H9 (cell line): Measurements from ENCODE around the gene ASGR1. TPM values are rescaled to one million over a fixed set of nuclear protein-coding genes. Genes with fewer than 3 reads are reported as not detected.

Source experiments
- DNase-seq: peaks from one replicate; pipeline ENCODE4 v3.0.0-alpha.2; 2017
- H2AFZ ChIP-seq: one replicate; pipeline ENCODE4 v1.6.1; 2013; ENCODE audit warnings: mild to moderate bottlenecking, low read length, control low read depth, moderate library complexity
- H2AK5ac ChIP-seq: 2 replicates; pipeline ENCODE4 v1.6.1; 2013; ENCODE audit warnings: low read length, control low read depth, mixed read lengths; ENCODE audit not compliant: insufficient read length
- H2BK120ac ChIP-seq: one replicate; pipeline ENCODE4 v1.6.1; 2013; ENCODE audit warnings: low read depth, mild to moderate bottlenecking, low read length, control low read depth, inconsistent platforms; ENCODE audit not compliant: poor library complexity, severe bottlenecking
- H2BK12ac ChIP-seq: 2 replicates; pipeline ENCODE4 v1.6.1; 2013; ENCODE audit warnings: low read length, control low read depth, mixed read lengths, low read depth; ENCODE audit not compliant: insufficient read length
- H2BK15ac ChIP-seq: 2 replicates; pipeline ENCODE4 v1.6.1; 2013; ENCODE audit warnings: low read depth, low read length, control low read depth
- H2BK20ac ChIP-seq: one replicate; pipeline ENCODE4 v1.6.1; 2013; ENCODE audit warnings: low read depth, mild to moderate bottlenecking, low read length, control low read depth, inconsistent platforms; ENCODE audit not compliant: poor library complexity, severe bottlenecking
- H2BK5ac ChIP-seq: 2 replicates; pipeline ENCODE4 v1.6.1; 2013; ENCODE audit warnings: low read length, control low read depth, mixed read lengths; ENCODE audit not compliant: insufficient read length
- H3K14ac ChIP-seq: 2 replicates; pipeline ENCODE4 v1.6.1; 2013; ENCODE audit warnings: low read length, control low read depth; ENCODE audit not compliant: insufficient read depth
- H3K18ac ChIP-seq: 2 replicates; pipeline ENCODE4 v1.6.1; 2013; ENCODE audit warnings: low read depth, mild to moderate bottlenecking, mixed read lengths, low read length, control low read depth; ENCODE audit not compliant: insufficient read length
- H3K23ac ChIP-seq: 2 replicates; pipeline ENCODE4 v1.6.1; 2013; ENCODE audit warnings: low read length, control low read depth, mixed read lengths, low read depth; ENCODE audit not compliant: insufficient read length
- H3K23me2 ChIP-seq: 2 replicates; pipeline ENCODE4 v1.6.1; 2013; ENCODE audit warnings: low read depth, mild to moderate bottlenecking, mixed read lengths, low read length, control low read depth; ENCODE audit not compliant: insufficient read length, poor library complexity, severe bottlenecking
- H3K27ac ChIP-seq: 2 replicates; pipeline ENCODE4 v1.5.1; 2013; ENCODE audit warnings: low read length, control low read depth, mixed read lengths, low read depth; ENCODE audit not compliant: insufficient read length
- H3K27me3 ChIP-seq: 2 replicates; pipeline ENCODE4 v1.6.1; 2013; ENCODE audit warnings: low read length, control low read depth, inconsistent platforms; ENCODE audit not compliant: insufficient read depth
- H3K4ac ChIP-seq: 2 replicates; pipeline ENCODE4 v1.6.1; 2013; ENCODE audit warnings: low read depth, mild to moderate bottlenecking, control low read depth, inconsistent platforms, low read length, moderate library complexity
- H3K4me1 ChIP-seq: 2 replicates; pipeline ENCODE4 v1.6.1; 2013; ENCODE audit warnings: low read length, control low read depth, inconsistent platforms; ENCODE audit not compliant: insufficient read depth
- H3K4me2 ChIP-seq: 2 replicates; pipeline ENCODE4 v1.6.1; 2013; ENCODE audit warnings: low read length, control low read depth, mixed read lengths; ENCODE audit not compliant: insufficient read length, insufficient read depth
- H3K56ac ChIP-seq: 2 replicates; pipeline ENCODE4 v1.6.1; 2013; ENCODE audit warnings: low read depth, mild to moderate bottlenecking, mixed read lengths, low read length, control low read depth; ENCODE audit not compliant: insufficient read length
- H3K79me1 ChIP-seq: 2 replicates; pipeline ENCODE4 v1.6.1; 2013; ENCODE audit warnings: low read depth, mild to moderate bottlenecking, moderate library complexity, low read length, control low read depth, inconsistent platforms; ENCODE audit not compliant: insufficient read depth, poor library complexity, severe bottlenecking
- H3K79me2 ChIP-seq: 2 replicates; pipeline ENCODE4 v1.6.1; 2013; ENCODE audit warnings: low read length, control low read depth, inconsistent platforms; ENCODE audit not compliant: insufficient read depth
- H3K9ac ChIP-seq: 2 replicates; pipeline ENCODE4 v1.6.1; 2013; ENCODE audit warnings: low read length, control low read depth, mixed read lengths; ENCODE audit not compliant: insufficient read length; ENCODE audit errors: extremely low read depth
- H3K9me3 ChIP-seq: one replicate; pipeline ENCODE4 v1.6.1; 2013; ENCODE audit warnings: low read depth, low read length, inconsistent platforms; ENCODE audit not compliant: control insufficient read depth
- H3T11ph ChIP-seq: one replicate; pipeline ENCODE4 v1.6.1; 2013; ENCODE audit warnings: mild to moderate bottlenecking, low read length, control low read depth, inconsistent platforms
- H4K20me1 ChIP-seq: one replicate; pipeline ENCODE4 v1.6.1; 2013; ENCODE audit not compliant: control insufficient read depth, insufficient read length, insufficient read depth
- H4K5ac ChIP-seq: 2 replicates; pipeline ENCODE4 v1.6.1; 2013; ENCODE audit warnings: low read depth, mild to moderate bottlenecking, mixed read lengths, low read length, control low read depth; ENCODE audit not compliant: insufficient read length
- H4K8ac ChIP-seq: replicated peaks from 2 replicates; pipeline ENCODE4 v1.6.1; 2013; ENCODE audit warnings: low read length, control low read depth, mixed read lengths, low read depth; ENCODE audit not compliant: insufficient read length
- H4K91ac ChIP-seq: 2 replicates; pipeline ENCODE4 v1.6.1; 2013; ENCODE audit warnings: low read depth, mild to moderate bottlenecking, moderate library complexity, mixed read lengths, low read length, control low read depth; ENCODE audit not compliant: insufficient read length
- H3K27ac Mint-ChIP-seq, 3 experiments: 2 replicates in 2 of 3; 3 replicates in 1 of 3; pipeline ENCODE4 v1.8.0; 2020 to 2021; ENCODE audit warnings: mixed read lengths in 3 of 3, mild to moderate bottlenecking in 1 of 3, moderate library complexity in 1 of 3
- H3K27me3 Mint-ChIP-seq: 2 replicates; pipeline ENCODE4 v1.8.0; 2021; ENCODE audit warnings: low read depth, mild to moderate bottlenecking, moderate library complexity, mixed read lengths
- H3K36me3 Mint-ChIP-seq, 3 experiments: 2 replicates in 2 of 3; 3 replicates in 1 of 3; pipeline ENCODE4 v1.8.0; 2020 to 2021; ENCODE audit warnings: low read depth in 3 of 3, mixed read lengths in 3 of 3; ENCODE audit not compliant: insufficient read depth in 1 of 3
- H3K4me1 Mint-ChIP-seq, 2 experiments: 2 replicates each; pipeline ENCODE4 v1.8.0; 2020; ENCODE audit warnings: mixed read lengths in 2 of 2
- H3K4me3 Mint-ChIP-seq, 2 experiments: 2 replicates in 1 of 2; 3 replicates in 1 of 2; pipeline ENCODE4 v1.8.0; 2020 to 2021; ENCODE audit warnings: mild to moderate bottlenecking in 2 of 2, mixed read lengths in 2 of 2, moderate library complexity in 1 of 2
- H3K9me3 Mint-ChIP-seq, 2 experiments: 2 replicates in 1 of 2; 3 replicates in 1 of 2; pipeline ENCODE4 v1.8.0; 2020; ENCODE audit warnings: mild to moderate bottlenecking in 2 of 2, mixed read lengths in 2 of 2, moderate library complexity in 1 of 2
- WGBS: extraction: QIAGEN DNeasy Blood & Tissue Kit; methylation state at CpG from one replicate; pipeline ENCODE4 v1.1.7; 2013; ENCODE audit warnings: missing lambda C conversion rate, low lambda C conversion rate, mixed read lengths; ENCODE audit not compliant: insufficient read length; ENCODE audit errors: extremely low coverage; 5-methylcytosine and 5-hydroxymethylcytosine counted together
- total RNA-seq: library from RNA; stranded (reverse); gene quantifications from 2 replicates; pipeline ENCODE4 v1.2.1, GENCODE V29; 2021
- TF ChIP-seq, protein P1 (sequence below): fragments of 200-600 bp; sonication (generic); conservative IDR thresholded peaks from 3 replicates; pipeline ENCODE4 v1.8.0; 2021; ENCODE audit warnings: antibody characterized with exemption, mild to moderate bottlenecking

The ASGR1 gene
- total RNA-seq, 1 experiment from 2014 or later: 5.9 TPM

DNA sequence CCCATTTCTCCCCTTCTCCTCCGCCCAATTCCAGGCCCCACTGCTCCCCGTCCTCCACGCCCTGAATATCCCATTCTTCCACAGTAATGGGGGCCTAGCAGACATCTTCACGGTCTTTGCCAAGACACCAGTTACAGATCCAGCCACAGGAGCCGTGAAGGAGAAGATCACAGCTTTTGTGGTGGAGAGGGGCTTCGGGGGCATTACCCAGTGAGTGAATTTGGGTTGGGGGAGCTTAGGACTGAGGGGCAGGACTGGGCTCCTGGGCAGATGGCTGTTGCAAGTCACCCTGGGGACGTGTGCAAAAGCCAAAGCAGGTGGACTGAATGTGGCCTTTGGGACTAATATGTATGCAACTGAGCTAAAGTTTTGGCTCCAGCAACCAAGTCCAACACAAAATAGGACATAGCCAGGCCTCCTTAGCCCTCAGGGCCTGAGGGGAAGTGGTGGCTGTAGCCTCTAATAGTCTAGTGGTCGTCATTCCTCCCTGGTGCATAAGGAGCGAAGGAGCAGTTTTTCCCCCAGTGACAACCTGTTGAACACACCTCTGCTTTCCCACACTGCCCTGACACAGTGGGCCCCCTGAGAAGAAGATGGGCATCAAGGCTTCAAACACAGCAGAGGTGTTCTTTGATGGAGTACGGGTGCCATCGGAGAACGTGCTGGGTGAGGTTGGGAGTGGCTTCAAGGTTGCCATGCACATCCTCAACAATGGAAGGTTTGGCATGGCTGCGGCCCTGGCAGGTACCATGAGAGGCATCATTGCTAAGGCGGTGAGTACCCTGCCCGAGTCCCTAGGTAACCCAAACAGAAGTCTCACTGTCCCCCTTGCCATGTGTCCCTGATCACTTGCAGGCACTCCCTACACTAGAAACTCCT is 43.2 kb upstream of the ASGR1 start:
- peak overlapping the region in 1 of 3 experiments; percentile 53; a peak in 1 of 7 replicates for H3K27ac Mint-ChIP-seq

More for the DNA sequence above, 43.2 kb upstream of the ASGR1 start:
- Histone ChIP-seq H2BK12ac (no peak overlapping the region), H3K4ac (no peak overlapping the region), H3K4me2 (no peak overlapping the region), H3K4me1 (no peaks in the 10 kb centered on the region), H2AFZ (no peak overlapping the region), H3K56ac (no peak overlapping the region), H3K18ac (no peak overlapping the region), H4K5ac (no peak overlapping the region), H4K8ac (no peak overlapping the region), H3K27ac (no peak overlapping the region), H2BK20ac (no peak overlapping the region), H2BK5ac (no peak overlapping the region), H2BK15ac (no peak overlapping the region), H3K9ac (no peak overlapping the region), H3K23ac (no peak overlapping the region), H4K91ac (no peak overlapping the region), H2AK5ac (no peak overlapping the region), H3K79me2 (no peaks in the 10 kb centered on the region), H3K9me3 (no peaks in the 10 kb centered on the region), H3T11ph (no peak overlapping the region), H3K14ac (no peak overlapping the region), H3K27me3 (no peaks in the 10 kb centered on the region), H2BK120ac (no peak overlapping the region), H3K79me1 (no peaks in the 10 kb centered on the region), H4K20me1 (no peaks in the 10 kb centered on the region), H3K23me2 (peaks cover 5% of the 10 kb centered on the region)
- no CpG with 5 or more reads among the region's 15 CpGs for WGBS
- H3K4me1 Mint-ChIP-seq: peaks cover 34% of the 10 kb centered on the region in 2 experiments
- TF ChIP-seq, protein P1, sequence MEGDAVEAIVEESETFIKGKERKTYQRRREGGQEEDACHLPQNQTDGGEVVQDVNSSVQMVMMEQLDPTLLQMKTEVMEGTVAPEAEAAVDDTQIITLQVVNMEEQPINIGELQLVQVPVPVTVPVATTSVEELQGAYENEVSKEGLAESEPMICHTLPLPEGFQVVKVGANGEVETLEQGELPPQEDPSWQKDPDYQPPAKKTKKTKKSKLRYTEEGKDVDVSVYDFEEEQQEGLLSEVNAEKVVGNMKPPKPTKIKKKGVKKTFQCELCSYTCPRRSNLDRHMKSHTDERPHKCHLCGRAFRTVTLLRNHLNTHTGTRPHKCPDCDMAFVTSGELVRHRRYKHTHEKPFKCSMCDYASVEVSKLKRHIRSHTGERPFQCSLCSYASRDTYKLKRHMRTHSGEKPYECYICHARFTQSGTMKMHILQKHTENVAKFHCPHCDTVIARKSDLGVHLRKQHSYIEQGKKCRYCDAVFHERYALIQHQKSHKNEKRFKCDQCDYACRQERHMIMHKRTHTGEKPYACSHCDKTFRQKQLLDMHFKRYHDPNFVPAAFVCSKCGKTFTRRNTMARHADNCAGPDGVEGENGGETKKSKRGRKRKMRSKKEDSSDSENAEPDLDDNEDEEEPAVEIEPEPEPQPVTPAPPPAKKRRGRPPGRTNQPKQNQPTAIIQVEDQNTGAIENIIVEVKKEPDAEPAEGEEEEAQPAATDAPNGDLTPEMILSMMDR: no peak
- H3K27me3 Mint-ChIP-seq: peaks cover 1% of the 10 kb centered on the region; the same call in 1 of the 2 replicates
- H3K36me3 Mint-ChIP-seq: peaks cover 17 to 63% (median 52%) of the 10 kb centered on the region in 3 experiments; a peak in 6 of 7 replicates
- H3K9me3 Mint-ChIP-seq: no peaks in the 10 kb centered on the region; a peak in 1 of 5 replicates
- peak; percentile 21 for DNase-seq
- peak overlapping the region in 1 of 2 experiments; percentile 97; a peak in 2 of 5 replicates for H3K4me3 Mint-ChIP-seq
